B cell (primary cell): Measurements from ENCODE around the gene RNF130. TPM values are rescaled to one million over a fixed set of nuclear protein-coding genes. Genes with fewer than 3 reads are reported as not detected.

Experiments used
- ATAC-seq: fragments of 200-7000 bp; cut with Tn5 transposase; one replicate; pipeline ENCODE4 v1.10.0; 2021; ENCODE audit warnings: low read depth, mild to moderate bottlenecking, moderate number of reproducible peaks, moderate library complexity
- CTCF ChIA-PET: fragments of 350-600 bp; sonication (Branson Sonifier 250); formaldehyde crosslinking; loops from one replicate; lab custom pipeline; 2021; ENCODE audit warnings: antibody characterized with exemption, inconsistent platforms; lab: Charles Lee
- POLR2A ChIA-PET: fragments of 350-600 bp; sonication (Branson Sonifier 250); formaldehyde crosslinking; loops from one replicate; lab custom pipeline; 2021; ENCODE audit warnings: antibody characterized with exemption; lab: Charles Lee
- DNase-seq: peaks from one replicate; pipeline ENCODE4 v3.0.0; 2013
- H2AFZ ChIP-seq: 2 replicates; pipeline ENCODE4 v1.6.1; 2012; ENCODE audit warnings: mild to moderate bottlenecking, low read depth, low read length; ENCODE audit not compliant: insufficient read depth, poor library complexity, severe bottlenecking
- H3K27ac ChIP-seq, 2 donors: 1 replicate in 1 of 2; 2 replicates in 1 of 2; pipeline ENCODE4 v1.5.1; 2012 to 2013; ENCODE audit warnings: low read length in 2 of 2, mild to moderate bottlenecking in 2 of 2, moderate library complexity in 1 of 2
- H3K27me3 ChIP-seq, 4 experiments: fragments of 200-600 bp in 1 of 4; sonication (generic) in 1 of 4; replicated peaks in 1 of 4; 1 replicate in 2 of 4; 2 replicates in 2 of 4; pipeline versions ENCODE4 v1.6.1 to v1.7.0; 2013 to 2016; ENCODE audit warnings: low read length in 3 of 4, mild to moderate bottlenecking in 2 of 4, mixed read lengths in 1 of 4, moderate library complexity in 1 of 4; ENCODE audit not compliant: insufficient read depth in 4 of 4, control insufficient read depth in 3 of 4; ENCODE audit errors: control extremely low read depth in 1 of 4
- H3K36me3 ChIP-seq, 2 experiments: replicated peaks in 1 of 2; 1 replicate in 1 of 2; 2 replicates in 1 of 2; pipeline versions ENCODE4 v1.6.1 to v1.7.1; 2013; ENCODE audit warnings: low read length in 1 of 2; ENCODE audit not compliant: insufficient read depth in 2 of 2, control insufficient read depth in 1 of 2; ENCODE audit errors: control extremely low read depth in 1 of 2, extremely low read depth in 1 of 2
- H3K4me1 ChIP-seq, 2 donors: fragments of 200-600 bp in 1 of 2; sonication (generic) in 1 of 2; 1 replicate in 1 of 2; 2 replicates in 1 of 2; pipeline versions ENCODE4 v1.5.1 to v1.6.1; 2013 to 2017; ENCODE audit warnings: low read length in 2 of 2; ENCODE audit not compliant: control insufficient read depth in 2 of 2, insufficient read depth in 2 of 2
- H3K4me2 ChIP-seq: replicated peaks from 2 replicates; pipeline ENCODE3; 2012; ENCODE audit warnings: mild to moderate bottlenecking, low read depth, low read length; ENCODE audit not compliant: poor library complexity, severe bottlenecking
- H3K4me3 ChIP-seq, 5 experiments: fragments of 200-600 bp in 1 of 5; sonication (generic) in 1 of 5; 1 replicate in 3 of 5; 2 replicates in 2 of 5; pipeline versions ENCODE4 v1.5.1 to v1.7.0; 2011 to 2016; ENCODE audit warnings: low read length in 4 of 5, mild to moderate bottlenecking in 4 of 5, low read depth in 2 of 5, control low read depth in 1 of 5, moderate library complexity in 1 of 5; ENCODE audit not compliant: insufficient read depth in 1 of 5; ENCODE audit errors: control extremely low read depth in 1 of 5, extremely low read depth in 1 of 5
- H3K79me2 ChIP-seq: fragments of 200-600 bp; sonication (generic); one replicate; pipeline ENCODE4 v1.6.0; 2016; ENCODE audit warnings: low read length; ENCODE audit not compliant: control insufficient read depth, insufficient read depth
- H3K9ac ChIP-seq: fragments of 200-600 bp; sonication (generic); 2 replicates; pipeline ENCODE4 v1.6.1; 2017; ENCODE audit warnings: mild to moderate bottlenecking, low read length, moderate library complexity
- H3K9me3 ChIP-seq, 3 donors: one replicate each; pipeline versions ENCODE4 v1.6.1 to v1.7.1; 2013; ENCODE audit warnings: low read length in 2 of 3; ENCODE audit not compliant: control insufficient read depth in 2 of 3, insufficient read depth in 1 of 3; ENCODE audit errors: control extremely low read depth in 1 of 3
- H4K20me1 ChIP-seq: 2 replicates; pipeline ENCODE4 v1.6.0; 2012; ENCODE audit warnings: mild to moderate bottlenecking, low read length; ENCODE audit not compliant: insufficient read depth, control insufficient read depth, poor library complexity, severe bottlenecking
- H3K27ac Mint-ChIP-seq: one replicate; pipeline ENCODE4 v1.8.0; 2021; ENCODE audit warnings: mixed read lengths
- H3K27me3 Mint-ChIP-seq: one replicate; pipeline ENCODE4 v1.8.0; 2021; ENCODE audit warnings: mixed read lengths
- H3K4me1 Mint-ChIP-seq: one replicate; pipeline ENCODE4 v1.8.0; 2021; ENCODE audit warnings: mixed read lengths
- H3K4me3 Mint-ChIP-seq: one replicate; pipeline ENCODE4 v1.8.0; 2021; ENCODE audit warnings: mixed read lengths
- H3K9me3 Mint-ChIP-seq: one replicate; pipeline ENCODE4 v1.8.0; 2022; ENCODE audit warnings: mixed read lengths; ENCODE audit not compliant: insufficient read depth
- CTCF ChIP-seq: fragments of 200-600 bp; IDR thresholded peaks from one replicate; pipeline ENCODE4 v1.8.0; 2022; ENCODE audit warnings: antibody characterized with exemption, mild to moderate bottlenecking
- EZH2 ChIP-seq: IDR thresholded peaks from 2 replicates; pipeline ENCODE4 v1.6.1; 2012; ENCODE audit warnings: borderline replicate concordance, low read depth, mild to moderate bottlenecking, moderate library complexity, low read length; ENCODE audit not compliant: insufficient read depth, poor library complexity, severe bottlenecking
- WGBS: methylation state at CpG from one replicate; pipeline ENCODE4 v1.1.5; 2013; ENCODE audit warnings: missing lambda C conversion rate; ENCODE audit not compliant: insufficient coverage; 5-methylcytosine and 5-hydroxymethylcytosine counted together
- intact Hi-C: fragments of 100-400 bp; cut with micrococcal nuclease; formaldehyde crosslinking; loops from one replicate; pipeline ENCODE4 v1.10.0; 2022
- polyA plus RNA-seq: library from polyadenylated mRNA; depleted of rRNA; stranded (reverse); fragments of >200 nt; gene quantifications from 2 replicates; pipeline ENCODE4 v1.2.3, GENCODE V29; 2012
- total RNA-seq, 2 donors: library from RNA; stranded (reverse); fragments of 120-200 nt in 1 of 2; gene quantifications; 1 replicate in 1 of 2; 2 replicates in 1 of 2; pipeline versions ENCODE4 v1.2.3 to v1.2.4, GENCODE V29; 2013 to 2022

RNF130 gene
- total and polyA plus RNA-seq, 2 donors (not counting 1 experiment from before 2014, with no cell fraction given) = 18.1 to 25.8 TPM

GRCh38 chr5:180059326-180059725, 12.2 kb downstream of the RNF130 start:
- Histone ChIP-seq H3K4me1 (no peaks in the 10 kb centered on the region), H3K9ac (no peak overlapping the region), H3K36me3 (no peaks in the 10 kb centered on the region), H3K9me3 (no peaks in the 10 kb centered on the region), H3K27ac (no peak overlapping the region), H3K27me3 (no peaks in the 10 kb centered on the region), H3K4me2 (no peak overlapping the region), H3K79me2 (peaks cover 34% of the 10 kb centered on the region), H4K20me1 (peaks cover 15% of the 10 kb centered on the region), H3K4me3 (no peak overlapping the region), H2AFZ (no peak overlapping the region)
- H3K27me3 Mint-ChIP-seq = no peaks in the 10 kb centered on the region
- ChIA-PET CTCF (no interaction called here), POLR2A (no interaction called here)
- H3K9me3 Mint-ChIP-seq = no peaks in the 10 kb centered on the region
- no peak for TF ChIP-seq EZH2
- TF ChIP-seq CTCF = no peak
- peaks cover 2% of the 10 kb centered on the region for H3K4me1 Mint-ChIP-seq
- ATAC-seq (no peak), DNase-seq (no peak)
- intact Hi-C loops = no loop called here
- no peak overlapping the region for H3K4me3 Mint-ChIP-seq
- WGBS = 98% methylated on average over 5 of the region's 6 CpGs
- no peak overlapping the region for H3K27ac Mint-ChIP-seq

GRCh38 chr5:180056153-180056552, 15.4 kb downstream of the RNF130 start:
- Histone ChIP-seq H3K27me3 (no peaks in the 10 kb centered on the region), H3K9me3 (no peaks in the 10 kb centered on the region), H3K4me1 (no peaks in the 10 kb centered on the region), H4K20me1 (peaks cover 22% of the 10 kb centered on the region), H3K27ac (no peak overlapping the region), H3K36me3 (no peaks in the 10 kb centered on the region), H3K79me2 (peaks cover 50% of the 10 kb centered on the region), H3K4me2 (no peak overlapping the region), H3K4me3 (no peak overlapping the region), H2AFZ (no peak overlapping the region), H3K9ac (no peak overlapping the region)
- no peak for TF ChIP-seq CTCF
- no peak for TF ChIP-seq EZH2
- no peaks in the 10 kb centered on the region for H3K27me3 Mint-ChIP-seq
- H3K27ac Mint-ChIP-seq = no peak overlapping the region
- CTCF ChIA-PET = no interaction called here
- H3K9me3 Mint-ChIP-seq = no peaks in the 10 kb centered on the region
- WGBS = no CpG with 5 or more reads among the region's 1 CpG
- H3K4me3 Mint-ChIP-seq = no peak overlapping the region
- POLR2A ChIA-PET = no interaction called here
- peaks cover 7% of the 10 kb centered on the region for H3K4me1 Mint-ChIP-seq
- DNase-seq = no peak
- ATAC-seq = no peak
- intact Hi-C loops = no loop called here
